Measurements from ENCODE around the gene KIR3DL2.

The KIR3DL2 gene

DNA sequence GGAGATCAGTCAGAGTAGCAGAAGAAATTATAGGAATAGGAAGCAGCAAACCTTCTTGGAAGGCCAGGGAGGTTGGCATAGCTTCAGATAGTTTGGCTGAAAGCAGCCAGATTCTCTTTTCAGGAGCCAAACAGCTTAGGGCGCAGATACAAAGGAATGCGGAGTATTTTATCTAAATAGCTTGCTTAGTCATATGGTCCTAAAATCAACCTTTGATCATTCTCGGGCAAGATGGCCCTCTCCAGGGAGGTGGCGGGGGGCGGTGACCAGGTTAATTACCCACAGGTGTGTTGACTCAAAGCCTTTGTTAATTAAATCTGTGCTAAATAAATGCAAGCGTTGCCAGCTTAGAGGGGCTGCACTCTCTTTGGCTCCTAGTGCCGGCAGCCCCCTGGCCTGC, 43.2 kb downstream of the KIR3DL2 start:
- no peak for TF ChIP-seq CEBPB (IDR thresholded peaks at IDR 0.05)
- no peak for TF ChIP-seq ZBTB7A (IDR thresholded peaks at IDR 0.05; ENCODE audit: low read depth)
- no peak for TF ChIP-seq MAX (IDR thresholded peaks at IDR 0.05)
- TF ChIP-seq TAF1 (IDR thresholded peaks at IDR 0.05; ENCODE audit: low read depth), result no peak
- TF ChIP-seq TEAD4 (IDR thresholded peaks at IDR 0.05), result no peak
- TF ChIP-seq RAD21 (IDR thresholded peaks at IDR 0.05; ENCODE audit: low read depth), result no peak
- no peak for TF ChIP-seq EP300 (IDR thresholded peaks at IDR 0.05; ENCODE audit: borderline replicate concordance)
- TF ChIP-seq USF1 (IDR thresholded peaks at IDR 0.05), result no peak
- TF ChIP-seq EGR1 (IDR thresholded peaks at IDR 0.05), result no peak
- TF ChIP-seq CREB1 (IDR thresholded peaks at IDR 0.05; ENCODE audit: low read depth), result no peak
- TF ChIP-seq FOXM1 (IDR thresholded peaks at IDR 0.05; ENCODE audit: borderline replicate concordance, low read depth), result no peak
- no peak for TF ChIP-seq REST (IDR thresholded peaks at IDR 0.05; ENCODE audit: low read depth)
- TF ChIP-seq TCF12 (IDR thresholded peaks at IDR 0.05; ENCODE audit: low read depth), result no peak
- TF ChIP-seq YY1 (IDR thresholded peaks at IDR 0.05; ENCODE audit: low read depth), result no peak
- no peak for TF ChIP-seq NFIC (IDR thresholded peaks at IDR 0.05)

GRCh38 chr19:54896036-54896435, 45.8 kb downstream of the KIR3DL2 start:
- no peak for TF ChIP-seq ZBTB7A (IDR thresholded peaks at IDR 0.05; ENCODE audit: low read depth)
- no peak for TF ChIP-seq YY1 (IDR thresholded peaks at IDR 0.05; ENCODE audit: low read depth)
- no peak for TF ChIP-seq TEAD4 (IDR thresholded peaks at IDR 0.05)
- no peak for TF ChIP-seq REST (IDR thresholded peaks at IDR 0.05; ENCODE audit: low read depth)
- no peak for TF ChIP-seq CEBPB (IDR thresholded peaks at IDR 0.05)
- no peak for TF ChIP-seq CREB1 (IDR thresholded peaks at IDR 0.05; ENCODE audit: low read depth)
- TF ChIP-seq EP300 (IDR thresholded peaks at IDR 0.05; ENCODE audit: borderline replicate concordance), result no peak
- TF ChIP-seq MAX (IDR thresholded peaks at IDR 0.05), result no peak
- no peak for TF ChIP-seq TCF12 (IDR thresholded peaks at IDR 0.05; ENCODE audit: low read depth)

GRCh38 chr19:54902061-54902460, 51.8 kb downstream of the KIR3DL2 start:
- no peak for TF ChIP-seq TEAD4 (IDR thresholded peaks at IDR 0.05)
- TF ChIP-seq TAF1 (IDR thresholded peaks at IDR 0.05; ENCODE audit: low read depth), result no peak
- no peak for TF ChIP-seq NFIC (IDR thresholded peaks at IDR 0.05)
- TF ChIP-seq MAX (IDR thresholded peaks at IDR 0.05), result no peak
- no peak for TF ChIP-seq FOXM1 (IDR thresholded peaks at IDR 0.05; ENCODE audit: borderline replicate concordance, low read depth)
- TF ChIP-seq EP300 (IDR thresholded peaks at IDR 0.05; ENCODE audit: borderline replicate concordance), result no peak
- TF ChIP-seq EGR1 (IDR thresholded peaks at IDR 0.05), result no peak
- TF ChIP-seq REST (IDR thresholded peaks at IDR 0.05; ENCODE audit: low read depth), result no peak
- TF ChIP-seq ZBTB7A (IDR thresholded peaks at IDR 0.05; ENCODE audit: low read depth), result no peak
- no peak for TF ChIP-seq CEBPB (IDR thresholded peaks at IDR 0.05)
- TF ChIP-seq YY1 (IDR thresholded peaks at IDR 0.05; ENCODE audit: low read depth), result no peak
- no peak for TF ChIP-seq CREB1 (IDR thresholded peaks at IDR 0.05; ENCODE audit: low read depth)
- no peak for TF ChIP-seq RAD21 (IDR thresholded peaks at IDR 0.05; ENCODE audit: low read depth)
- no peak for TF ChIP-seq USF1 (IDR thresholded peaks at IDR 0.05)
- TF ChIP-seq TCF12 (IDR thresholded peaks at IDR 0.05; ENCODE audit: low read depth), result no peak

DNA sequence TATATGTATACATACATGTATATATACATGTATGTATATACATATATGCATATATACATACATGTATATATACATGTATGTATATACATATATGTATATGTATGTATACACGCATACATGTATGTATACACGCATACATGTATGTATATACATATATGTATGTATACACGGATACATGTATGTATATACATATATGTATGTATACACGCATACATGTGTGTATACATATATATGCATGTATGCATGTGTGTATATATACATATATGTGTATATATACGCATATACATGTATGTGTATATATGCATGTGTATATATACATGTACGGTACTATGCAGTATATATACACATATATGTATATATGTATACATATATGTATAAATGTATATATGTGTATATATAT, 53.1 kb downstream of the KIR3DL2 start:
- no peak for TF ChIP-seq FOXM1 (IDR thresholded peaks at IDR 0.05; ENCODE audit: borderline replicate concordance, low read depth)
- no peak for TF ChIP-seq REST (IDR thresholded peaks at IDR 0.05; ENCODE audit: low read depth)
- TF ChIP-seq TEAD4 (IDR thresholded peaks at IDR 0.05), result no peak
